HepG2 (cell line): ENCODE results near the gene BCL2L13. TPM values are rescaled to one million over a fixed set of nuclear protein-coding genes. Genes with fewer than 3 reads are reported as not detected.

ENCODE experiments used
- CBX2 ChIP-seq, 2 experiments: fragments of 200-600 bp in 1 of 2; sonication (generic); formaldehyde crosslinking in 1 of 2; IDR thresholded peaks; 2 replicates each; pipeline versions ENCODE4 v1.7.0 to v1.8.1; 2018 to 2022; ENCODE audit warnings: low read depth in 2 of 2, low read length in 1 of 2, mild to moderate bottlenecking in 1 of 2, missing genetic modification reagents in 1 of 2
- HOMEZ ChIP-seq: IDR thresholded peaks from 2 replicates; pipeline ENCODE4 v1.6.1; 2016; ENCODE audit warnings: low read depth
- MAFF ChIP-seq: IDR thresholded peaks from 2 replicates; pipeline ENCODE4 v1.6.1; 2011; ENCODE audit warnings: low read depth, low read length, improper control_type of control experiment
- MYC ChIP-seq: sonication (generic); formaldehyde crosslinking; IDR thresholded peaks from 2 replicates; pipeline ENCODE4 v1.9.0; 2021; ENCODE audit warnings: missing genetic modification reagents, borderline replicate concordance
- RBM39 ChIP-seq: fragments of 200-400 bp; formaldehyde crosslinking; IDR thresholded peaks from one replicate; pipeline ENCODE4 v1.6.1; 2018; ENCODE audit warnings: antibody characterized with exemption, mild to moderate bottlenecking, low read depth, low read length; ENCODE audit not compliant: poor library complexity, severe bottlenecking
- ZBTB7A ChIP-seq: sonication (generic); formaldehyde crosslinking; IDR thresholded peaks from 2 replicates; pipeline ENCODE4 v1.8.0; 2022; ENCODE audit warnings: mild to moderate bottlenecking, missing genetic modification reagents
- ZNF672 ChIP-seq: sonication (generic); formaldehyde crosslinking; IDR thresholded peaks from 2 replicates; pipeline ENCODE4 v1.8.1; 2022; ENCODE audit warnings: missing genetic modification reagents
- ZNF737 ChIP-seq: sonication (generic); formaldehyde crosslinking; IDR thresholded peaks from 2 replicates; pipeline ENCODE4 v1.5.0; 2020; ENCODE audit warnings: missing genetic modification reagents, mild to moderate bottlenecking, borderline replicate concordance
- polyA plus RNA-seq, 8 experiments: library from polyadenylated mRNA; depleted of rRNA in 3 of 8; stranded (reverse) in 7 of 8; unstranded in 1 of 8; fragments of >200 nt; fragmentation: Illumina TruSeq in 4 of 8; extraction: Trizol in 4 of 8; gene quantifications; 2 replicates each; pipeline versions ENCODE4 v1.2.1 to v1.2.3, GENCODE V29; 2011 to 2016; ENCODE audit warnings: low read depth in 4 of 8, missing spikeins in 1 of 8, mixed read lengths in 1 of 8; ENCODE audit not compliant: insufficient read depth in 1 of 8
- total RNA-seq, 5 experiments: library from RNA; depleted of rRNA; stranded (reverse); fragments of >200 nt; fragmentation: Illumina TruSeq; extraction: Trizol; gene quantifications; 2 replicates each; pipeline ENCODE4 v1.2.3, GENCODE V29; 2016; ENCODE audit warnings: low read depth in 1 of 5
- TF ChIP-seq, protein P1 (sequence below): sonication (generic); formaldehyde crosslinking; IDR thresholded peaks from 2 replicates; pipeline ENCODE4 v1.5.0; 2020; ENCODE audit warnings: mild to moderate bottlenecking, missing genetic modification reagents, borderline replicate concordance
- TF ChIP-seq, protein P2 (sequence below): sonication (generic); formaldehyde crosslinking; IDR thresholded peaks from 2 replicates; pipeline ENCODE4 v1.5.1; 2020; ENCODE audit warnings: mild to moderate bottlenecking, missing genetic modification reagents, moderate library complexity
- TF ChIP-seq, protein P3 (sequence below): sonication (generic); formaldehyde crosslinking; conservative IDR thresholded peaks from 2 replicates; pipeline ENCODE4 v1.4.0; 2020; ENCODE audit warnings: mild to moderate bottlenecking, missing genetic modification reagents, moderate library complexity
- TF ChIP-seq, protein P4 (sequence below): sonication (generic); formaldehyde crosslinking; conservative IDR thresholded peaks from 2 replicates; pipeline ENCODE4 v1.8.1; 2023; ENCODE audit warnings: missing genetic modification reagents

The BCL2L13 gene
- total and polyA plus RNA-seq, 2 of the 13 experiments (the other 11 are each of a cell fraction or from before 2014, with no cell fraction given): 13.5 to 14.6 TPM

DNA sequence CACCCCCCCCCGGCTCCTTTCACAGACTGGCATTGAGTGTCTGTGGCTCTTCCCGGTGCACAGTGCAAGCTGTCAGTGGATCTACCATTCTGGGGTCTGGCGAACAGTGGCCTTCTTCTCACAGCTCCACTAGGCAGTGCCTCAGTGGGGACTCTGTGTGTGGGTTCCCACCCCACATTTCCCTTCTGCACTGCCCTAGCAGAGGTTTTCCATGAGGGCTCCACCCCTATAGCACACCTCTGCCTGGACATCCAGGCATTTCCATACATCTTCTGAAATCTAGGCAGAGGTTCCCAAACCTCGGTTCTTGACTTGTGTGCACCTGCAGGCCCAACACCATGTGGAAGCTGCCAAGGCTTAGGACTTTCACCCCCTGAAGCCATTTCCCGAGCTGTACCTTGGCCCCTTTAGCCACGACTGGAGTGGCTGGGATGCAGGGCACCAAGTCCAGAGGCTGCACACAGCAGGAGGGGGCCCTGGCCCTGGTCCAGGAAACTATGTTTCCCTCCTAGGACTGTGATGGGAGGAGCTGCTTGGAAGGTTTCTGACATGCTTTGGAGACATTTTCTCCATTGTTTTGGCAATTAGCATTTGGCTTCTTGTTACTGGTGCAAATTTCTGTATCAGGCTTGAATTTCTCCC, 26.0 kb downstream of the BCL2L13 start (continued):
- TF ChIP-seq, protein P1, sequence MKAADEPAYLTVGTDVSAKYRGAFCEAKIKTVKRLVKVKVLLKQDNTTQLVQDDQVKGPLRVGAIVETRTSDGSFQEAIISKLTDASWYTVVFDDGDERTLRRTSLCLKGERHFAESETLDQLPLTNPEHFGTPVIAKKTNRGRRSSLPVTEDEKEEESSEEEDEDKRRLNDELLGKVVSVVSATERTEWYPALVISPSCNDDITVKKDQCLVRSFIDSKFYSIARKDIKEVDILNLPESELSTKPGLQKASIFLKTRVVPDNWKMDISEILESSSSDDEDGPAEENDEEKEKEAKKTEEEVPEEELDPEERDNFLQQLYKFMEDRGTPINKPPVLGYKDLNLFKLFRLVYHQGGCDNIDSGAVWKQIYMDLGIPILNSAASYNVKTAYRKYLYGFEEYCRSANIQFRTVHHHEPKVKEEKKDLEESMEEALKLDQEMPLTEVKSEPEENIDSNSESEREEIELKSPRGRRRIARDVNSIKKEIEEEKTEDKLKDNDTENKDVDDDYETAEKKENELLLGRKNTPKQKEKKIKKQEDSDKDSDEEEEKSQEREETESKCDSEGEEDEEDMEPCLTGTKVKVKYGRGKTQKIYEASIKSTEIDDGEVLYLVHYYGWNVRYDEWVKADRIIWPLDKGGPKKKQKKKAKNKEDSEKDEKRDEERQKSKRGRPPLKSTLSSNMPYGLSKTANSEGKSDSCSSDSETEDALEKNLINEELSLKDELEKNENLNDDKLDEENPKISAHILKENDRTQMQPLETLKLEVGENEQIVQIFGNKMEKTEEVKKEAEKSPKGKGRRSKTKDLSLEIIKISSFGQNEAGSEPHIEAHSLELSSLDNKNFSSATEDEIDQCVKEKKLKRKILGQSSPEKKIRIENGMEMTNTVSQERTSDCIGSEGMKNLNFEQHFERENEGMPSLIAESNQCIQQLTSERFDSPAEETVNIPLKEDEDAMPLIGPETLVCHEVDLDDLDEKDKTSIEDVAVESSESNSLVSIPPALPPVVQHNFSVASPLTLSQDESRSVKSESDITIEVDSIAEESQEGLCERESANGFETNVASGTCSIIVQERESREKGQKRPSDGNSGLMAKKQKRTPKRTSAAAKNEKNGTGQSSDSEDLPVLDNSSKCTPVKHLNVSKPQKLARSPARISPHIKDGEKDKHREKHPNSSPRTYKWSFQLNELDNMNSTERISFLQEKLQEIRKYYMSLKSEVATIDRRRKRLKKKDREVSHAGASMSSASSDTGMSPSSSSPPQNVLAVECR: peak; percentile 32; the same call in 1 of the 2 replicates
- TF ChIP-seq, protein P2, sequence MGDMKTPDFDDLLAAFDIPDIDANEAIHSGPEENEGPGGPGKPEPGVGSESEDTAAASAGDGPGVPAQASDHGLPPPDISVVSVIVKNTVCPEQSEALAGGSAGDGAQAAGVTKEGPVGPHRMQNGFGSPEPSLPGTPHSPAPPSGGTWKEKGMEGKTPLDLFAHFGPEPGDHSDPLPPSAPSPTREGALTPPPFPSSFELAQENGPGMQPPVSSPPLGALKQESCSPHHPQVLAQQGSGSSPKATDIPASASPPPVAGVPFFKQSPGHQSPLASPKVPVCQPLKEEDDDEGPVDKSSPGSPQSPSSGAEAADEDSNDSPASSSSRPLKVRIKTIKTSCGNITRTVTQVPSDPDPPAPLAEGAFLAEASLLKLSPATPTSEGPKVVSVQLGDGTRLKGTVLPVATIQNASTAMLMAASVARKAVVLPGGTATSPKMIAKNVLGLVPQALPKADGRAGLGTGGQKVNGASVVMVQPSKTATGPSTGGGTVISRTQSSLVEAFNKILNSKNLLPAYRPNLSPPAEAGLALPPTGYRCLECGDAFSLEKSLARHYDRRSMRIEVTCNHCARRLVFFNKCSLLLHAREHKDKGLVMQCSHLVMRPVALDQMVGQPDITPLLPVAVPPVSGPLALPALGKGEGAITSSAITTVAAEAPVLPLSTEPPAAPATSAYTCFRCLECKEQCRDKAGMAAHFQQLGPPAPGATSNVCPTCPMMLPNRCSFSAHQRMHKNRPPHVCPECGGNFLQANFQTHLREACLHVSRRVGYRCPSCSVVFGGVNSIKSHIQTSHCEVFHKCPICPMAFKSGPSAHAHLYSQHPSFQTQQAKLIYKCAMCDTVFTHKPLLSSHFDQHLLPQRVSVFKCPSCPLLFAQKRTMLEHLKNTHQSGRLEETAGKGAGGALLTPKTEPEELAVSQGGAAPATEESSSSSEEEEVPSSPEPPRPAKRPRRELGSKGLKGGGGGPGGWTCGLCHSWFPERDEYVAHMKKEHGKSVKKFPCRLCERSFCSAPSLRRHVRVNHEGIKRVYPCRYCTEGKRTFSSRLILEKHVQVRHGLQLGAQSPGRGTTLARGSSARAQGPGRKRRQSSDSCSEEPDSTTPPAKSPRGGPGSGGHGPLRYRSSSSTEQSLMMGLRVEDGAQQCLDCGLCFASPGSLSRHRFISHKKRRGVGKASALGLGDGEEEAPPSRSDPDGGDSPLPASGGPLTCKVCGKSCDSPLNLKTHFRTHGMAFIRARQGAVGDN: peak; percentile 44
- TF ChIP-seq MYC: peak; percentile 41; the same call in 1 of the 2 replicates
- TF ChIP-seq, protein P3, sequence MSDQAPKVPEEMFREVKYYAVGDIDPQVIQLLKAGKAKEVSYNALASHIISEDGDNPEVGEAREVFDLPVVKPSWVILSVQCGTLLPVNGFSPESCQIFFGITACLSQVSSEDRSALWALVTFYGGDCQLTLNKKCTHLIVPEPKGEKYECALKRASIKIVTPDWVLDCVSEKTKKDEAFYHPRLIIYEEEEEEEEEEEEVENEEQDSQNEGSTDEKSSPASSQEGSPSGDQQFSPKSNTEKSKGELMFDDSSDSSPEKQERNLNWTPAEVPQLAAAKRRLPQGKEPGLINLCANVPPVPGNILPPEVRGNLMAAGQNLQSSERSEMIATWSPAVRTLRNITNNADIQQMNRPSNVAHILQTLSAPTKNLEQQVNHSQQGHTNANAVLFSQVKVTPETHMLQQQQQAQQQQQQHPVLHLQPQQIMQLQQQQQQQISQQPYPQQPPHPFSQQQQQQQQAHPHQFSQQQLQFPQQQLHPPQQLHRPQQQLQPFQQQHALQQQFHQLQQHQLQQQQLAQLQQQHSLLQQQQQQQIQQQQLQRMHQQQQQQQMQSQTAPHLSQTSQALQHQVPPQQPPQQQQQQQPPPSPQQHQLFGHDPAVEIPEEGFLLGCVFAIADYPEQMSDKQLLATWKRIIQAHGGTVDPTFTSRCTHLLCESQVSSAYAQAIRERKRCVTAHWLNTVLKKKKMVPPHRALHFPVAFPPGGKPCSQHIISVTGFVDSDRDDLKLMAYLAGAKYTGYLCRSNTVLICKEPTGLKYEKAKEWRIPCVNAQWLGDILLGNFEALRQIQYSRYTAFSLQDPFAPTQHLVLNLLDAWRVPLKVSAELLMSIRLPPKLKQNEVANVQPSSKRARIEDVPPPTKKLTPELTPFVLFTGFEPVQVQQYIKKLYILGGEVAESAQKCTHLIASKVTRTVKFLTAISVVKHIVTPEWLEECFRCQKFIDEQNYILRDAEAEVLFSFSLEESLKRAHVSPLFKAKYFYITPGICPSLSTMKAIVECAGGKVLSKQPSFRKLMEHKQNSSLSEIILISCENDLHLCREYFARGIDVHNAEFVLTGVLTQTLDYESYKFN: 0 out of 2 replicates have a peak, but pooled peaks have one; percentile 19
- TF ChIP-seq ZNF672 (CRISPR knock-in tag): no peak
- TF ChIP-seq RBM39: no peak
- peak; percentile 79; the same call in 1 of the 2 replicates for TF ChIP-seq HOMEZ (CRISPR knock-in tag)
- no peak for TF ChIP-seq ZBTB7A (CRISPR knock-in tag)
- TF ChIP-seq CBX2 (IDR thresholded peaks at IDR 0.05; ENCODE audit: low read depth, low read length): no peak
- TF ChIP-seq CBX2 (CRISPR knock-in tag; IDR thresholded peaks at IDR 0.05; ENCODE audit: low read depth): no peak
- TF ChIP-seq ZNF737 (CRISPR knock-in tag): no peak
- TF ChIP-seq, protein P4, sequence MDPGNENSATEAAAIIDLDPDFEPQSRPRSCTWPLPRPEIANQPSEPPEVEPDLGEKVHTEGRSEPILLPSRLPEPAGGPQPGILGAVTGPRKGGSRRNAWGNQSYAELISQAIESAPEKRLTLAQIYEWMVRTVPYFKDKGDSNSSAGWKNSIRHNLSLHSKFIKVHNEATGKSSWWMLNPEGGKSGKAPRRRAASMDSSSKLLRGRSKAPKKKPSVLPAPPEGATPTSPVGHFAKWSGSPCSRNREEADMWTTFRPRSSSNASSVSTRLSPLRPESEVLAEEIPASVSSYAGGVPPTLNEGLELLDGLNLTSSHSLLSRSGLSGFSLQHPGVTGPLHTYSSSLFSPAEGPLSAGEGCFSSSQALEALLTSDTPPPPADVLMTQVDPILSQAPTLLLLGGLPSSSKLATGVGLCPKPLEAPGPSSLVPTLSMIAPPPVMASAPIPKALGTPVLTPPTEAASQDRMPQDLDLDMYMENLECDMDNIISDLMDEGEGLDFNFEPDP: 0 out of 2 replicates have a peak, but pooled peaks have one; percentile 34
- no peak for TF ChIP-seq MAFF
